Ishikawa (cell line): ENCODE measurements around the gene PCDHGB1.

Experiments
- CEBPB ChIP-seq: IDR thresholded peaks from 2 replicates; pipeline ENCODE4 v1.6.1; 2012
- CREB1 ChIP-seq: IDR thresholded peaks from 2 replicates; pipeline ENCODE4 v1.6.1; 2012; ENCODE audit warnings: low read depth
- EGR1 ChIP-seq: IDR thresholded peaks from 2 replicates; pipeline ENCODE4 v1.6.1; 2012
- EP300 ChIP-seq: IDR thresholded peaks from 2 replicates; pipeline ENCODE4 v1.6.1; 2012; ENCODE audit warnings: borderline replicate concordance
- FOXM1 ChIP-seq: IDR thresholded peaks from 2 replicates; pipeline ENCODE4 v1.6.1; 2012; ENCODE audit warnings: low read depth, borderline replicate concordance
- NFIC ChIP-seq: IDR thresholded peaks from 2 replicates; pipeline ENCODE4 v1.6.1; 2012
- RAD21 ChIP-seq: IDR thresholded peaks from 2 replicates; pipeline ENCODE4 v1.6.1; 2012; ENCODE audit warnings: low read depth
- TAF1 ChIP-seq: IDR thresholded peaks from 2 replicates; pipeline ENCODE4 v1.6.1; 2012; ENCODE audit warnings: low read depth, mild to moderate bottlenecking
- TCF12 ChIP-seq: IDR thresholded peaks from 2 replicates; pipeline ENCODE4 v1.6.1; 2012; ENCODE audit warnings: low read depth
- TEAD4 ChIP-seq: IDR thresholded peaks from 2 replicates; pipeline ENCODE4 v1.6.1; 2012
- YY1 ChIP-seq: IDR thresholded peaks from 2 replicates; pipeline ENCODE4 v1.6.1; 2012; ENCODE audit warnings: low read depth
- ZBTB7A ChIP-seq: IDR thresholded peaks from 2 replicates; pipeline ENCODE4 v1.6.1; 2012; ENCODE audit warnings: low read depth
- TF ChIP-seq, protein P1 (sequence below): IDR thresholded peaks from 2 replicates; pipeline ENCODE4 v1.6.1; 2012
- TF ChIP-seq, protein P2 (sequence below): IDR thresholded peaks from 2 replicates; pipeline ENCODE4 v1.6.1; 2012; ENCODE audit warnings: low read depth, mild to moderate bottlenecking
- TF ChIP-seq, protein P3 (sequence below): IDR thresholded peaks from 2 replicates; pipeline ENCODE4 v1.6.1; 2012

PCDHGB1 gene

DNA sequence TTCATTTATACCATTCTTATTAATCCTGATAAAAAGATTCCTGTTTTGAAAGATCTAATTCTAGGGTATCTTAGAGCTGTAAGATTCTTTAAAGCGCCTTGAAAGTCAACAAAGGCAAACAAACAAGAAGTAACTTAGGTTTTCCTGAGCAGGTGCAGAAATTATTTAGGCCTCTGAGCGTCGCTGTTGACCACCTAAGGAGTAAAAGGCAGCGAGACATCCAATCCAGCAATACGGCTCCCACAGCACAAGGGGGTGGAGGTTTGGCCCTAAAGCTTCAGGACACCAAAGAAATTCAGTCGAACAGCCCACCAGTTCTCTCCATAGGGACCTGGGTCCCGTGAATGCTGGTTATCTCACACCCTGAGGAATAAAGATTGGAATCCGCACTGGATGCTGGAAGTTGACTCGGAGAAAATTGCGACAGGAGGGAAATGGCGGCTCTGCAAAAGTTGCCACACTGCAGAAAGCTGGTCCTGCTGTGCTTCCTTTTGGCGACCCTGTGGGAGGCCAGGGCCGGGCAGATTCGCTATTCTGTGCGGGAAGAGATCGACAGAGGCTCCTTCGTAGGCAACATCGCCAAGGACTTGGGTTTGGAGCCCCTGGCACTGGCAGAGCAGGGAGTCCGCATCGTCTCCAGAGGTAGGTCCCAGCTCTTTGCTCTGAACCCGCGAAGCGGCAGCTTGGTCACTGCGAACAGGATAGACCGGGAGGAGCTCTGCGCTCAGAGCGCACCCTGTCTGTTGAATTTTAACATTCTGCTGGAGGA, 11.2 kb upstream of the PCDHGB1 start, which contains the start of gene PCDHGA2:
Gene PCDHGA2 (plus strand): TSS at position 223 of the 769 bp plus-strand sequence.
- TF ChIP-seq TAF1 = no peak
- TF ChIP-seq ZBTB7A = no peak
- TF ChIP-seq TCF12 = no peak
- TF ChIP-seq, protein P1, sequence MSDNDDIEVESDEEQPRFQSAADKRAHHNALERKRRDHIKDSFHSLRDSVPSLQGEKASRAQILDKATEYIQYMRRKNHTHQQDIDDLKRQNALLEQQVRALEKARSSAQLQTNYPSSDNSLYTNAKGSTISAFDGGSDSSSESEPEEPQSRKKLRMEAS = no peak
- peak; percentile 39 for TF ChIP-seq RAD21

DNA sequence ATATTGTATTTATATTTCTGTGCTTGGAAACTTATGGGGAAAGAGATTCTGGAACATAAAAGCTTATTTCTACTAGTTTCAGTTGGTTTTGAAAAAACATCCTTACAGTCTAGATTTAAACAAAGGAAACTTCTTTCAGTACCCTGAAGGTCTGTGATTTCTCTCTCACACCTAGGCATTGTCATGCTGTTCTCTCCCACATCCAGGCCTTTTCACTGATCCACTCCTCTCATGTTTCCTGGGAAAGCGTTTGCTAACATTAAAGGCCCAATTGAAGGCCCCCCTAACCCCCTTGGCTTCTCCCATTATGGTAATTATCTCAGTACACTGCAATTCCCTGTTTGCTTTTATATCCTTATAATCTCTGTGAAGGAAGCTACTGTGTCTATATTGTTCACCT, 7.1 kb upstream of the PCDHGB1 start:
- TF ChIP-seq FOXM1 (no peak), YY1 (no peak), EP300 (no peak), CREB1 (no peak), NFIC (no peak), RAD21 (no peak), CEBPB (no peak), TEAD4 (no peak), TCF12 (no peak), TAF1 (no peak), EGR1 (no peak), ZBTB7A (no peak)
- TF ChIP-seq, protein P2, sequence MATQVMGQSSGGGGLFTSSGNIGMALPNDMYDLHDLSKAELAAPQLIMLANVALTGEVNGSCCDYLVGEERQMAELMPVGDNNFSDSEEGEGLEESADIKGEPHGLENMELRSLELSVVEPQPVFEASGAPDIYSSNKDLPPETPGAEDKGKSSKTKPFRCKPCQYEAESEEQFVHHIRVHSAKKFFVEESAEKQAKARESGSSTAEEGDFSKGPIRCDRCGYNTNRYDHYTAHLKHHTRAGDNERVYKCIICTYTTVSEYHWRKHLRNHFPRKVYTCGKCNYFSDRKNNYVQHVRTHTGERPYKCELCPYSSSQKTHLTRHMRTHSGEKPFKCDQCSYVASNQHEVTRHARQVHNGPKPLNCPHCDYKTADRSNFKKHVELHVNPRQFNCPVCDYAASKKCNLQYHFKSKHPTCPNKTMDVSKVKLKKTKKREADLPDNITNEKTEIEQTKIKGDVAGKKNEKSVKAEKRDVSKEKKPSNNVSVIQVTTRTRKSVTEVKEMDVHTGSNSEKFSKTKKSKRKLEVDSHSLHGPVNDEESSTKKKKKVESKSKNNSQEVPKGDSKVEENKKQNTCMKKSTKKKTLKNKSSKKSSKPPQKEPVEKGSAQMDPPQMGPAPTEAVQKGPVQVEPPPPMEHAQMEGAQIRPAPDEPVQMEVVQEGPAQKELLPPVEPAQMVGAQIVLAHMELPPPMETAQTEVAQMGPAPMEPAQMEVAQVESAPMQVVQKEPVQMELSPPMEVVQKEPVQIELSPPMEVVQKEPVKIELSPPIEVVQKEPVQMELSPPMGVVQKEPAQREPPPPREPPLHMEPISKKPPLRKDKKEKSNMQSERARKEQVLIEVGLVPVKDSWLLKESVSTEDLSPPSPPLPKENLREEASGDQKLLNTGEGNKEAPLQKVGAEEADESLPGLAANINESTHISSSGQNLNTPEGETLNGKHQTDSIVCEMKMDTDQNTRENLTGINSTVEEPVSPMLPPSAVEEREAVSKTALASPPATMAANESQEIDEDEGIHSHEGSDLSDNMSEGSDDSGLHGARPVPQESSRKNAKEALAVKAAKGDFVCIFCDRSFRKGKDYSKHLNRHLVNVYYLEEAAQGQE = no peak
- TF ChIP-seq, protein P1 = no peak
- TF ChIP-seq, protein P3, sequence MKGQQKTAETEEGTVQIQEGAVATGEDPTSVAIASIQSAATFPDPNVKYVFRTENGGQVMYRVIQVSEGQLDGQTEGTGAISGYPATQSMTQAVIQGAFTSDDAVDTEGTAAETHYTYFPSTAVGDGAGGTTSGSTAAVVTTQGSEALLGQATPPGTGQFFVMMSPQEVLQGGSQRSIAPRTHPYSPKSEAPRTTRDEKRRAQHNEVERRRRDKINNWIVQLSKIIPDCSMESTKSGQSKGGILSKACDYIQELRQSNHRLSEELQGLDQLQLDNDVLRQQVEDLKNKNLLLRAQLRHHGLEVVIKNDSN = no peak

DNA sequence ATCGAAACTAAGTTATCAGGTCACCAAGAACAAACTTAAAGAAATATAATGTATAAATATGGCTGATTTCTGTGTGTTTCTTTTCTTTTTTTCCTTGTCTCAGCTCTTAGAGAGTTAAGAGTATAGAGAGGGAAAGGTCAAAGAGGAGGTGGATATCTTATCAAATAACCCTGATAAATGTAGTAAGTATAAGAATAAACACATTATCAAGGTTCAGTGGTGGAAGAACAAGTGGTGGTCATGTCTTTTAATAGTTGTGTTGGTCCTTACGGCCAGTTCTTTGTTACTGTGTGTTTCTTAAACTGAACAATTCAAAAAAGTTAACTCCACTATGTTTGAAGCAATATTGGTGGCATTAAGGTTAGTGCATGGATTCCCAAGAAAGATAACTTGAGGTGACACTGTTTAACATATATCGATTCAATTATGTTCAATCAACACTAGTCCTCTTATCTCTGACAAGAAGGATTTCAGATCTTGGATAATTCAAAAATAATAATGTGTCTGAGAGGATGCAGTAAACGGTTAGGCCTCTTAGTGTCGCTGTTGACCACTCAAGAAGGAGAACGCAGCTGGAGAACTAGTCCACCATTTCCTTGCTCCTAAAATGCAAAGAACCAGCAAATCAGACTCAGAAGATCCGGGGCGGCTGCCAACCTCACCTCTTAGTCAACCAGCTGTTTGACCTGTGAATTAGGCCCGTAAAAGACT, 6.5 kb upstream of the PCDHGB1 start, which contains the start of gene PCDHGA3:
Gene PCDHGA3 (plus strand): TSS at position 588 of the 711 bp plus-strand sequence. CDS start 205 bp downstream, outside the sequence.
- no peak for TF ChIP-seq TCF12
- no peak for TF ChIP-seq FOXM1
- TF ChIP-seq, protein P3 = no peak
- no peak for TF ChIP-seq TEAD4
- no peak for TF ChIP-seq RAD21
- no peak for TF ChIP-seq ZBTB7A
- TF ChIP-seq EP300 = no peak
- TF ChIP-seq, protein P2 = no peak
- TF ChIP-seq, protein P1 = no peak
- TF ChIP-seq TAF1 = no peak

DNA sequence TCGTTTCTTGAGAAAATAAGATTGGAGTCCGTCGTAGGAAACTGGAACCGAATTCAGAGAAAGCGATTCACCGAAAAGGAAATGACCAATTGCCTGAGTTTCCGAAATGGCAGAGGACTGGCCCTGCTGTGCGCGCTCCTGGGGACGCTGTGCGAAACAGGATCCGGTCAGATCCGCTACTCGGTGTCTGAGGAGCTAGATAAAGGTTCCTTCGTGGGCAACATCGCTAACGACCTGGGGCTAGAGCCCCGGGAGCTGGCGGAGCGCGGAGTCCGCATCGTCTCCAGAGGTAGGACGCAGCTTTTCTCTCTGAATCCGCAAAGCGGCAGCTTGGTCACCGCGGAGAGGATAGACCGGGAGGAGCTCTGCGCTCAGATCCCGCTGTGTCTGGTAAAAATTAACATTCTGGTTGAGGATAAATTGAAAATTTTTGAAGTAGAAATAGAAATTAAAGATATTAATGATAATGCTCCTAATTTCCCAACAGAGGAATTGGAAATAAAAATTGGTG, 5.9 kb upstream of the PCDHGB1 start:
- TF ChIP-seq EP300 (no peak), ZBTB7A (no peak), CREB1 (no peak), FOXM1 (no peak), RAD21 (no peak)

DNA sequence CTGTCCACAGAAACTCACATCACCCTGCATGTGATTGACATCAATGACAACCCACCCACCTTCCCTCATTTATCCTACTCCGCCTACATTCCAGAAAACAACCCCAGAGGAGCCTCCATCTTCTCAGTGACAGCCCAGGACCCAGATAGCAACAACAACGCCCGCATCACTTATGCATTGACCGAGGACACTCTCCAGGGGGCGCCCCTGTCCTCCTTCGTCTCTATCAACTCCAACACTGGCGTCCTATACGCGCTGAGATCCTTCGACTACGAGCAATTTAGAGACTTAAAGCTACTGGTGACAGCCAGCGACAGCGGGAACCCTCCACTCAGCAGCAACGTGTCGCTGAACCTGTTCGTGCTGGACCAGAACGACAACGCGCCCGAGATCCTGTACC, 4.6 kb upstream of the PCDHGB1 start:
- TF ChIP-seq NFIC (no peak), RAD21 (no peak), YY1 (no peak), ZBTB7A (no peak), EP300 (no peak), TEAD4 (no peak), TAF1 (no peak), CEBPB (no peak), TCF12 (no peak), FOXM1 (no peak), EGR1 (no peak)
- TF ChIP-seq, protein P2 = no peak
- TF ChIP-seq, protein P3 = no peak
- TF ChIP-seq, protein P1 = no peak
